SU-DHL-6 (cell line): ENCODE data around the gene PRDM5.

Experiments used
- H2AFZ ChIP-seq: fragments of 200-600 bp; sonication (generic); 2 replicates; pipeline ENCODE4 v1.6.1; 2014; ENCODE audit warnings: low read depth, mild to moderate bottlenecking, moderate library complexity, mixed read lengths, antibody characterized with exemption, low read length; ENCODE audit not compliant: severe bottlenecking
- H3F3A ChIP-seq: fragments of 200-600 bp; shearing (Covaris generic); 2 replicates; pipeline ENCODE4 v1.6.0; 2016; ENCODE audit warnings: antibody characterized with exemption, mild to moderate bottlenecking; ENCODE audit not compliant: insufficient read depth
- H3K27ac ChIP-seq: fragments of 200-600 bp; sonication (generic); 2 replicates; pipeline ENCODE4 v1.5.1; 2016; ENCODE audit warnings: low read depth, mild to moderate bottlenecking, low read length, moderate library complexity, mixed read lengths
- H3K27me3 ChIP-seq: fragments of 200-600 bp; sonication (generic), shearing (Covaris generic); 2 replicates; pipeline ENCODE4 v1.6.0; 2014; ENCODE audit warnings: mild to moderate bottlenecking, low read length
- H3K36me3 ChIP-seq: fragments of 200-600 bp; sonication (generic); 2 replicates; pipeline ENCODE4 v1.6.1; 2014; ENCODE audit warnings: mild to moderate bottlenecking, low read length, mixed read lengths
- H3K4me2 ChIP-seq: fragments of 300-600, 200-600 bp; shearing (Covaris generic), sonication (generic); 2 replicates; pipeline ENCODE4 v1.6.0; 2014; ENCODE audit warnings: low read length, low read depth, mild to moderate bottlenecking; ENCODE audit not compliant: poor library complexity, severe bottlenecking
- H3K4me3 ChIP-seq: fragments of 200-600 bp; sonication (generic); 2 replicates; pipeline ENCODE4 v1.5.1; 2014; ENCODE audit warnings: antibody characterized with exemption, low read length, mild to moderate bottlenecking, mixed read lengths; ENCODE audit not compliant: insufficient read depth, poor library complexity, severe bottlenecking
- H3K79me2 ChIP-seq: fragments of 200-600 bp; sonication (generic); 2 replicates; pipeline ENCODE4 v1.6.1; 2014; ENCODE audit warnings: mild to moderate bottlenecking, low read length, moderate library complexity; ENCODE audit not compliant: insufficient read depth
- H3K9ac ChIP-seq: fragments of 200-600 bp; sonication (generic); 2 replicates; pipeline ENCODE4 v1.7.0; 2014; ENCODE audit warnings: mild to moderate bottlenecking, low read length
- H3K9me2 ChIP-seq: fragments of 200-600 bp; sonication (generic); replicated peaks from 2 replicates; pipeline ENCODE4 v1.6.1; 2014; ENCODE audit warnings: low read length; ENCODE audit not compliant: insufficient read depth
- H3K9me3 ChIP-seq: fragments of 200-600 bp; sonication (generic); 2 replicates; pipeline ENCODE4 v1.6.1; 2014; ENCODE audit warnings: low read length, mixed read lengths; ENCODE audit not compliant: insufficient read depth
- H4K20me1 ChIP-seq: fragments of 200-600 bp; sonication (generic); 2 replicates; pipeline ENCODE4 v1.6.1; 2014; ENCODE audit warnings: low read depth, mild to moderate bottlenecking, antibody characterized with exemption, low read length, moderate library complexity, mixed read lengths
- EZH2phosphoT487 ChIP-seq: fragments of 200-600 bp; sonication (generic), shearing (Covaris generic); conservative IDR thresholded peaks from 2 replicates; pipeline ENCODE4 v1.6.1; 2018; ENCODE audit warnings: mild to moderate bottlenecking, antibody characterized with exemption, low read length, moderate library complexity, mixed read lengths
- TF ChIP-seq, protein P1 (sequence below): fragments of 200-600 bp; sonication (generic); IDR thresholded peaks from one replicate; pipeline ENCODE4 v1.5.1; 2017; ENCODE audit warnings: antibody characterized with exemption, mild to moderate bottlenecking, low read length, moderate library complexity; ENCODE audit not compliant: insufficient read depth, poor library complexity, severe bottlenecking

The PRDM5 gene

DNA sequence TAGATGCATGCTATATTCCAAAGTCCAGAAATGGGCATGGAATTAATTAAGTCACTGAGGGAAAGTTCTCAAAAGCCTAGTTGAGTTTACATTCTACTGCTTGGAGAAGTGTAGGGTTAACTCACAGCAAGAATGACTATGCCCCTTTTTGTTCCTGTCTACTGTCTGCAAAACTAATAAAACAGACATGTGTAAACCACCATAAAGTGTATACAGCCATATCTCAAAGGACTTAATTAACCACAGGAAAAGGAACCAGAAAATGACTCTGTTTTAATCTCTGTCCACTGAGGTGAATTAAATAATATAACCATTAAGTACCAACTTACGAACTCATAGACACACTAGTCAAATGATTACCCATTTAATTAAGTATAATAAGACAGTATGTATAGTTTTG is 84.9 kb downstream of the PRDM5 start:
- Histone ChIP-seq H3K27ac (no peak overlapping the region), H3K4me3 (no peak overlapping the region), H3K36me3 (no peaks in the 10 kb centered on the region), H3F3A (no peaks in the 10 kb centered on the region), H3K27me3 (no peaks in the 10 kb centered on the region), H3K79me2 (no peaks in the 10 kb centered on the region), H3K9me2 (no peaks in the 10 kb centered on the region), H2AFZ (no peak overlapping the region), H3K4me2 (no peak overlapping the region), H4K20me1 (no peaks in the 10 kb centered on the region), H3K9me3 (no peaks in the 10 kb centered on the region), H3K9ac (no peak overlapping the region)
- TF ChIP-seq, protein P1, sequence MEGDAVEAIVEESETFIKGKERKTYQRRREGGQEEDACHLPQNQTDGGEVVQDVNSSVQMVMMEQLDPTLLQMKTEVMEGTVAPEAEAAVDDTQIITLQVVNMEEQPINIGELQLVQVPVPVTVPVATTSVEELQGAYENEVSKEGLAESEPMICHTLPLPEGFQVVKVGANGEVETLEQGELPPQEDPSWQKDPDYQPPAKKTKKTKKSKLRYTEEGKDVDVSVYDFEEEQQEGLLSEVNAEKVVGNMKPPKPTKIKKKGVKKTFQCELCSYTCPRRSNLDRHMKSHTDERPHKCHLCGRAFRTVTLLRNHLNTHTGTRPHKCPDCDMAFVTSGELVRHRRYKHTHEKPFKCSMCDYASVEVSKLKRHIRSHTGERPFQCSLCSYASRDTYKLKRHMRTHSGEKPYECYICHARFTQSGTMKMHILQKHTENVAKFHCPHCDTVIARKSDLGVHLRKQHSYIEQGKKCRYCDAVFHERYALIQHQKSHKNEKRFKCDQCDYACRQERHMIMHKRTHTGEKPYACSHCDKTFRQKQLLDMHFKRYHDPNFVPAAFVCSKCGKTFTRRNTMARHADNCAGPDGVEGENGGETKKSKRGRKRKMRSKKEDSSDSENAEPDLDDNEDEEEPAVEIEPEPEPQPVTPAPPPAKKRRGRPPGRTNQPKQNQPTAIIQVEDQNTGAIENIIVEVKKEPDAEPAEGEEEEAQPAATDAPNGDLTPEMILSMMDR, result no peak
- TF ChIP-seq EZH2phosphoT487, result no peak

- H3K36me3 ChIP-seq, result no peaks in the 10 kb centered on the region
- H3K9me3 ChIP-seq, result no peaks in the 10 kb centered on the region
- H3F3A ChIP-seq, result no peaks in the 10 kb centered on the region
- no peak overlapping the region for H3K4me3 ChIP-seq
- H4K20me1 ChIP-seq, result no peaks in the 10 kb centered on the region
- no peak overlapping the region for H3K27ac ChIP-seq
- no peaks in the 10 kb centered on the region for H3K9me2 ChIP-seq
- TF ChIP-seq, protein P1, result no peak
- no peak for TF ChIP-seq EZH2phosphoT487
- H3K4me2 ChIP-seq, result no peak overlapping the region
- no peak overlapping the region for H3K9ac ChIP-seq
- no peaks in the 10 kb centered on the region for H3K27me3 ChIP-seq
- no peak overlapping the region for H2AFZ ChIP-seq
- H3K79me2 ChIP-seq, result no peaks in the 10 kb centered on the region
These were observed 87.2 kb downstream of the PRDM5 start for GRCh38 chr4:120835342-120835741.

- no peaks in the 10 kb centered on the region for H3F3A ChIP-seq
- no peaks in the 10 kb centered on the region for H3K9me2 ChIP-seq
- no peaks in the 10 kb centered on the region for H3K9me3 ChIP-seq
- H3K79me2 ChIP-seq, result no peaks in the 10 kb centered on the region
- TF ChIP-seq EZH2phosphoT487, result no peak
- TF ChIP-seq, protein P1, result no peak
- H2AFZ ChIP-seq, result no peak overlapping the region
- no peak overlapping the region for H3K4me3 ChIP-seq
- no peaks in the 10 kb centered on the region for H3K36me3 ChIP-seq
- H3K27me3 ChIP-seq, result no peaks in the 10 kb centered on the region
- no peak overlapping the region for H3K27ac ChIP-seq
- H4K20me1 ChIP-seq, result no peaks in the 10 kb centered on the region
- H3K9ac ChIP-seq, result no peak overlapping the region
- H3K4me2 ChIP-seq, result no peak overlapping the region
These were observed 92.3 kb downstream of the PRDM5 start for GRCh38 chr4:120830204-120830603.
